Measurements from ENCODE around the gene CDH2.

The CDH2 gene

DNA sequence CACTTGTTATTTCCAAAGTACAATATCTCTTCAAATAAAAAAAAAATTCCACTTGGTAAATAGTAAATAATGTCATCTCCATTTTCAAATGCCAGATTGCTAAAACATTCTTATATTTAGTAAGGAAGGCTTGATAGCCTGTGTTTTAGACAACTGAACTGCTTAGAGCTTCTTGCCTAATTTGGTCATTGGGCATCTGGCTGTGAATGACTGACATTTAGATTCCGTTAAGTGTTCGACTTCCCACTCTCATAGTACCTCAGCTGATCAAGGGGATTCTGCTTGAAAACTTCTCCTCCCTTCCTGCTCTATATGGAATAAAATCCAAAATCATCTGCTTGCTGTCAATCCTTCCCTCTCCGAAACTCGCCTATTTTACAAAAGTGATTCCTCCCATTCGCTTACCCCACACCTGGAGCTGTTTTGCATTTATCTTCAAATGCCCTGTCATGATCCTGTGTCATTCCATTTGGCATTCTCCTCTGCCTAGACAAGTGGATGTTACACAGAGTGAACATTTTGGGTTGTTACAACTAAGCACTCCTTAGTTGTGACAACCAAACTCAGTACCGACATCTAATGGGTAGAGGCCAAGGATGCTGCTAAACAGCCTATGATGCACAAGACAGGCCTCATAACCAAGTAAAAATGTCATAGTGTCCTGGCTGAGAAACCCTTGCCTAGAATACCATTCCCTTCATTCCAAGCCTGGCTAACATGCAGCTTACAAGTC is 181.0 kb downstream of the CDH2 start:
- no peak for DNase-seq (ENCODE audit: low spot score)

DNA sequence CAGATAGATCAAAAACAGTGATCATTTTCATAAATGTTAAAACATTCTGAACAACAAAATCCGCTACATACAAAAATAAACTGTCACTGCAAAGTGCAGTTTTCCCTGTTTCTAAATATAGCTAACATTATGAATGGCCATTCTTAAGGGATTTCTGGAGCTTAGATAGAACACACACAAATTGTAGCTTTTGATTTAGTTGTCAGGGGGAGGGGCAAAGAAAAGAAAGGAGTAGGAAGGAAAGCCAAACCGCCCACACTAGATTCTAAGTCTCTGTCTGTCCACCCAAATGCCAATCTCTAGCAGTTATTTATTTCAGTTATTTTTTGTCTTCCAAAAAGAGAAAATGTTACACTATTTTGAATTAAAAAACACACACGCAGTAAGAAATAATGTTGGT is 182.4 kb downstream of the CDH2 start:
- no peak for DNase-seq (ENCODE audit: low spot score)

DNA sequence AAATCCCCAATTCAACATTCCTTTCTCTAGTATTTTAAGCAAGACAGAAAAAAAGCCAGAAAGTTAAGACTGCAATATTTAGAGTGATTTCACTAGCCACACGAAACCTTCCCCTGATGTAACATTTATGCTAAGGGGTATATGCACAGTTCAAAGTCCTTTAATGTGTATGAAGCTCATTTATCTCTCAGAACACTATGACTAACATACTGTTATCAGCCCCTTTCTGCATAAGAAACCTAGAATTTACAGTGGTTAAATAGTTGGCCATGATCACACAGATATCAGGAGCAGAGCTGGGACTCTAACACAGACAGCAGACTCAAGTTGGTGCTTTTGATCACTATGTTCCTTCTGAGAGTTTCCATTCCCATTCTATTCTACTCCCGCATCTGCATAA is 185.5 kb downstream of the CDH2 start:
- no peak for DNase-seq (ENCODE audit: low spot score)

DNA sequence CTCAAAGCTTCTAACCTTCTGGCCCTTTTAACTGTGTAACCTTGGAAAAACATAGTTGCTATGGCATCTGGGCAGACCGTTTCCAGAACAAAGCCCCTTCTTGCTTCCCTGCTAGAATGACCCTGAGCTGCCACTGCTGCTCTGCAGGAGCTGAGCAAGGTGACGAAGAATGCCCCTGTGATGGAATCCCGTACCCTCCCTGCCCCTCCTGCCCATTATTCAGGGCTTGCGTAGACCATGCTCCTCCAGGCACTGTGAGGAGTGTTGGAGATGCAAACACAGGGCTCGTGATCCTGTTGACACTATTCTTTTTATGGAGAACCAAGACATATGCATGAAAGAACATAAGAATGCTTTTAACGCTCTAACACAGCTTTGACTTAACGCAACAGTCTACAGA is 191.1 kb downstream of the CDH2 start:
- DNase-seq (ENCODE audit: low spot score): no peak

DNA sequence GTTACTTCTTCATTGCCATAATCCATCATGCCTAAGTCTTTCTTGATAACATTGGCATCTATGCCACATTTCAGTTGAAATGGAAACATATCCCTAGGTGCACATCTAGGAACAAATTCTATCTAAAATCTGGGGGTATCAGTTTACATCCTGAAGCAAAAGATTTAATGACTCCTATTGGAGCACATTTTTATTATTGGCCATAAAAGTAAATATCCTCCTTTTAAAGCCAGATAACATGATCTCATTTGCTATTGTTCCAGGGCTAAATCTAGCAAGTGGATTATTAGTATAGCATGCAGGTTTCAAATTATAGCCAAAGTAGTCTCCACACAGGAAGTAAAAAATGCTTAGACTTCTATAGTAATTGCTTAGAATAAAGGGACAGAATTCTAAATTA is 193.2 kb downstream of the CDH2 start:
- DNase-seq (ENCODE audit: low spot score): no peak

DNA sequence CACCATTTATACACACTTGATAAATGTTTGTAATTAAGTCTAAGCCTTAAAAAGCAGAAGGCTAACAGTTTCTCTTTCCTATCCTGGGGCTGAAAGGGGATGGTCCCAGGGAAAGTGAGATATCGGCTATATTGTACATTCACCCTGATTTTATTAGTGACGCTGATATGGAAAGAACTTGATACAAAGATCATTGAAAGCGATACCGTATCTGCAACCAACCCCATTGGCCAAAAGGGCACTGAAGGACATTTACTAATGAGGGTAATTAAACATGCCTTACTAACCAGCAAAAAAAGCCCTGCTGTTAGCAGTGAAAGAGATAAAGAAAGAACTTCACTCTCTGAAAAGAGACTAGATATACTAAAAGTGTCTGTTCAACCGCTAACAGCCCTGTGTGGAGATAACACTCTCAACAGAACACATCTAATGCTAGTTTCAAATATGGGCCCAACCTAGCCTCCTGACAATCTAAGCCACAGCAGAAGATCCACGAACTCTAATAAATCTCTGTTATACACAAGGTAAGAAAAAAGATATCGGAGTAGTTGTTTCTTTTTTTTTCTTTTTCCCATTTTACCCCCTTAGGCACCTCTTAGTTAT is 200.0 kb downstream of the CDH2 start:
- no peak for DNase-seq (ENCODE audit: low spot score)

DNA sequence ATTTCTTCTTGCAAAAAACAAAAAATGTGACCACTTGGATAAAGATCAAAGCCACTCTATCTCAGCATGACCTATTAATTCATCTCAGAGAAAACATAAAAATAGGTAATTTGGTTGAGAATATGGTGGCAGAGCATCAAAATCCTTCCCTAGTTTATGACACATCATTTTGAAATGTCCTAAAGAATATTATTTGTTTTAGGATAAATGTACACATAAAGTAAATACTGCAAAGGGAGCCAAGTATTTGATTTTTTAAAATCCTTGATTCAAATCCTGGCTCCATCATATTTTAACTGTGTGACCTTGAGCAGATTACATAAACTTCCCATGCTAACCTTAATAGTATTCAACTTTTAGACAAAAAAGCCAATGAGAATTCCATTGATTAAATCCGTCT is 206.6 kb downstream of the CDH2 start:
- DNase-seq (ENCODE audit: low spot score): no peak

DNA sequence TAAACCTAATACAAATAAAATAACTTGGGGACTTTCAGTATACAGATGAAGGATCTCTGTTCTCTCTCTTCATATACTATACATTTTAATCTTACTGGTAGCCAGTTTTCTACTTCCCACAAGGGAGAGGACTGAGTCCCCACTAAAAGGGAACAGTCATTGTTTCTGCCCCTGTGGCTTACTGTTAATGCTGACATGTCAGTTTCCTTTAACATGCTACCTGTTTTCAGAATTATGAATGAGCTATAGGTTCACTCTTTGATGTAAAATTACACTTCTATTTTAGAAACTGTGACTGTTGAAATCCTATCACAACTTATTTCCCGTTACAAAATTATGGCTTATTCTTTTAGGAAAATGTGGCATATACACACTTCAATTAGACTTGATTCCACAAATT is 207.7 kb downstream of the CDH2 start:
- no peak for DNase-seq (ENCODE audit: low spot score)

DNA sequence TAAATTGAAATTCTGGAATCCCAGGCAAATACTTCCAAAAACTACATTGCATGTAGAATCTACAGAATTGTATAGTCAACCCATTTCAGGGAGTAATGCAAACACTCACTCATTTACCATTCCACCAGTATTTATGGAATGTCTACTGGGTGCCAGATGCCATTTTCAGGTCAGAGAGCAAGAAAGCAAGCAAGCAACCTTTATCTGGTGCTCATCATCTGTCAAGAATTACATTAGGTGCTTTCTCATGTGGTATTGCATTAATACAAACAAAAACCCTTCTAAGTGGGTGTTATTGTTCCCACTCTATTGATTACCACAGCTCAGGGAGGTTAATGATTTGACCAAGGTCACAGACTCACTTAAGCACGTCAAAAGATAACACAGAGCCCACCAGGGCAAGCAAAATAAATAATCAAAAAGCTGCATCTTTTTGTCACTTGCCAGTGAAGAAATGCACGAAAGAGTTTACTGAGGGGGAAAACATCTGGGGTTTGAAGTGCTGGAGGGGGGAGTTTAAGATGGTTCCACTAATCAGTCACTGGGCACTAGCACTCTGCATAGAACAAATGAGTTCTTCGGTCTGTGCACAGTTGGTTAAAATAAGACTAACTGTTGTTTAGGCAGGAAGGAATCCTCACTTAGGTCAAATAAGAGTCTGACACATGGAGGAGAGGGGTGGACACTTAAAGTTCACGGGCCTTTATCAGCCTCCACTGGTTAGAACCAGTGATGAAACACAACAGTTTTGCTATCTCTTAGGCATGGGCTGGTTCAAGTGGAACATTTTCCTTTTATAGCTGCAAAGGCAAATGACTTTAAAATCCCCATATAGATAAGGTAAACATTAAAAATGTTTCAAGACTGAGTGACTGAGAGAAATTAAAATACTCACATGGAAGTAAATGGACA is 208.8 kb downstream of the CDH2 start:
- peak; percentile 6 for DNase-seq (ENCODE audit: low spot score)

DNA sequence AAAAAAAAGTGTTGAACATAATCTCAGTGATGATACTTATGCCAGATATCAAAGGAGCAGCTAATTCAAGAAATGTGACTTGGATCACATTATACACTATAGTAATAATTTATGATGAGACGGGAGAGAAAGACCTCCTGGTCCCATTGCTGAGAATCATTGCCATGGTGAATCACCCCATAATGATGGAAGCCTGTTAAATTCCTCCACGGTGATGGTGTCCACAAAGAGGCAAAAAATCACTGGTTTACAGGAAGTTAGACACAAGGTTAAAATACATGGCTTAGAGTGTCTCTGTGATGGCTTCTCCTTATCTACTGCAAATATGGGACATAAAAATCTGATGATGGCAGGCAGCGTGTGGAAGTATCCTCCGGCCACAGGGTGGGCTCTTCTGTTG is 210.0 kb downstream of the CDH2 start:
- no peak for DNase-seq (ENCODE audit: low spot score)

DNA sequence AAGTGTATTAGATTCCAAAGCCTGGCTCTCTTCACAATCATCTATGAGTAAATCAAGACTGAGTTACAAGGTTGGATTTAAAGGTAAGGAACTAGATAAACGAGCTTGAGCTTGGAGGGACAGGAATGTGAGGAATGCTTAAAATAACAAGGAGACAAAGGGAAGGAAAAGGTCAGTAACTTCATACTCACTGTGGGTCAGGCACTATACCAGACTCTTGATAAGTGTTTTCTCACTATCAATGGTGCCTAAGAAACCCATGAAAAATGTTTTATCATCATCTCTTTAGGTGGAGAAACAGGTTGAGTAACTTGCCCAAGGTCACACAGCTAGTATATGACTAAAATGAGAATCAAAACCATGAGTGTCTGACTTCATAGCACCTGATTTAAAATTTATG is 212.1 kb downstream of the CDH2 start:
- no peak for DNase-seq (ENCODE audit: low spot score)

DNA sequence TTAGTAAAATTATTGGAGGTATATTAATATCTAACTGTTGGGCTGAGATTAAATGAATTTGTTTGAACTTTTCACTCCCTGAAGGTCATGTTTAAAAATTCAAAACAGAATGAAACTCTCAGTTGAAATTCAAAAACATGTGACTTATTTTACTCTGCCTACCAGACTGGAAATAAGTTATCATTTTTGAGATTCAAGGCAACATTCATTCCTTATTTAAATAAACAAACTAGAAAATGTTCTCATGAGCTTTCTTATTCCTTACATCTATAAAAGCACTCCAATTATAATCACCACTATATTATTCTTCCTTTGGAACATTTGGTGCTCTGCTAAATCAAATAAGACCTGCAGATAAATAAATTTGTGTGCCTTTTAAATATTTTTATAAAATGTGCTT is 217.8 kb downstream of the CDH2 start:
- DNase-seq (ENCODE audit: low spot score): no peak

DNA sequence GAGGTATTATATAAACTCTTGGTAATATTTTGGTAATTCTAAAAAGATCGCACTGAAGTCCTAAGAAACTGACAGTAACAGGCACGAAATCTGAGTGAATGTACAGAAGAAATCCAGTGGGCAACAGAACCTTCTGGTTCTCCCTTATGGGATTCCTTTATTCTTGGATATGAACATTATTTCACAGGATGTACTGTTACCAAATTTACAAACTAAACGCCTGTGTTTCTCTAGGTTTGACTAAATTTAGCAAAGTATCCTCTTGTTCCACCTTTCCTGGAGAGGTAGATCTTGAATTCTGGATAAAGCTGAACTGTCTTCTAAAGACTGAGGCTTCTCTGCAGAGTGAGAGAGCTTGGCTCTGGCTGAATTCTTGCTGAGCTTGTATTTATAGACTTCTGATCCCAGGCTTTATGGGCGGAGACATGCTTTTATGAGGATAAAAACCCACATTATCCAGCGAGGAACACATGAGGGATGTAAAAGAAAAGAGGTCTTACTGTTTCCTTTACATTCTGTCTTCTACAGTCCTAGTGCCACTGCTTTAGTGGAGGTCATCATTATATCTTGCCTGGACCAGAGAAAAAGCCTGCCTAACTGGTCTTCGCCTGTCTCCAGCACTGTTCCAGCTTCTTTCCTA is 220.8 kb downstream of the CDH2 start:
- DNase-seq (ENCODE audit: low spot score): no peak

DNA sequence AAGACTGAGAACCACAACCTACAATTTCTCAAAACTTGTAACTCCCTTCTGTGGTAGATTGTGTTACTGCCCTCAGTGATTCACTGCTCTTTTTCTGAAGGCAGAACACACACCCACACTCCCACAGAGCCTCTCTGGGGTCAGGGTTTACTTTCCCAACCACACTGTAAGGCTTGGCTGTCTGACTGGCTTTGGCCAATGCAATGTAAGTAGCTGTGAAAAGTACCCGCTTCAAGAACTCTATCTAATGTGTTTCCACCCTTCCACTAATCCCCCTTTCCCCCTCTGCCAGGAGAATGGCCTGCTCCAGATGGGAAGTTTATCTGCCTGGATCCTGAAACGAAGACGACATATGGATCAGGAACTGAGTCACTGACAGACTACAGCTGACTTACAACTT is 222.7 kb downstream of the CDH2 start:
- peak; percentile 36 for DNase-seq (ENCODE audit: low spot score)

DNA sequence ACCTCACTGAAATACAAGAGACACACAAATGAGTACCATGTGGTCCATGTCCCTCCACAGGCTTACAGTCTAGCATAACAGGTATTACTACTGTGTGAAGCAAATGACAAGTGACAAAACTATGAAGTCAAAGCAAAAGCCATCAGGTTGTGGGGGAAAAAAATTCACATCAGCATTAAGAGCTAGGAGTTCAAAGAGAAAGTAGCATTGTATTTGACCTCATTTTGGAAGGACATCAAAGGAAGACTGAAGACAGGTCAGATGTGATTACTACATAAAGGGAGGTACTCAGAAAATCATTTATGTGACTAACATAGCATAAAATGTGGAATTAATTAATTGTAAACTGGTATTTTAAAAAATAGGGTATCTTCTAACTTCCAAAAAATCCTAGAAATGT is 224.2 kb downstream of the CDH2 start:
- no peak for DNase-seq (ENCODE audit: low spot score)

DNA sequence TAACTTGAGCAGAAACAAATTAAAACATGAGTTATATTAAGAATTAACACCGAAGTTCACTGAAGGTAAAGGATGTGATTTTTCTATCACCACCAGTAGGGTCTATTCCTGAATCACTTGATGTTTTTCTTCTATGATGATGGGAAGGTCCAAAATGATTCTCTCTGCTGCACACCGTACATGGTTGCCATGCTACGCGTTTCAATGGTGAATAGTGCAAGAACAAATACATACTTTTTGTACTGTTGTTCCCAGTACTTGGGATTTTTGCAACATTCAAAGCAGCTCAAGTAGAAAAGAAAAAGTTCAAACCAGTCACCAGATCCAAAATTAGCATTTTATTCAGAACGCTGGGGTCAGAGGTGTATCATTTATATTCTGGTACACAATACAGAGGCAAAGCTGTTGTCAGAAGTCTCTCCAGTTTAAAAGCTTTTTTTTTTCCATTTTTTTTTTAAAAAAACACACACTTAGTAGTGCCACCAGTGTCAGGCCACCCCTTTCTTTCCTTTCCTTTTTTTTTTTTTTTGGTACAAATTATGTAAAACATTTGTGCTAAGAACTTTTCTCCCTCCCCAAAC is 226.2 kb downstream of the CDH2 start:
- no peak for DNase-seq (ENCODE audit: low spot score)

DNA sequence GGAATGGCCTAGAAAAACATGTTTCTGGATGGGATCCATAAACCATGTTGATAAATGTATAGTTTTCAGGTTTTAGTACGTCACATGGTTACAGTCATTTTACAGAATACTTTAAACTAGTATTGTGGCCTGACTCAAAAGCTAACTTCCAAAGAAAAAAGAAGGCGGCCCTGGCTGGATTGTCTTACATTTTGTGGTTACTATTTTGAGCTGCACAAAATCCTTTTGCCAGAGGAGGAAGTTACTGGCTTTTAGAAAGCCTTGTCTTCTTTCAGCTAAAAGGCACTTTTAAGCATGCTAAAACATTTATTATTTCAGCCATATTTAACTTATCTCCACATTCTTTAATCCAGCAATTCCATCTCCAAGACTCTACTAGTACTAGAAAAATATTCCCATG is 227.9 kb downstream of the CDH2 start:
- no peak for DNase-seq (ENCODE audit: low spot score)

DNA sequence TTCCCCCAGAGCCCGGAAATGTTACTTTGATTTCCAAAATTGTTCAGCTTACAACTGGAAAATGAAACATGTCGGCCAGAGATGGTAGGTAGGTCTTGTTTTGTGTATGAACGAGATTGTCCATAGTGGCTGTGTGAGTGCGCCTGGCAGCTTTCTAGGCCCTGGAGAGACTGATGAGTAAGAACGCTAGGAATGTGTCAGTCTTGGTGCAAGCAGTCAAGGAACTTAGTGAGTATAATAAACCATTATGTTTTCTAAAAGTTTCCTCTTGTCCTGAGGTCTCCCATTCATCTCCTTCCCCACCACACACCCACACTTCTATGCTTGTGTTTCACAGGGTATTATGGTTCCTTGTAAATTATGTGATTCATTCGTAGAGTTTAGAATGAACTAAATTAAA is 234.2 kb downstream of the CDH2 start:
- DNase-seq (ENCODE audit: low spot score): no peak

DNA sequence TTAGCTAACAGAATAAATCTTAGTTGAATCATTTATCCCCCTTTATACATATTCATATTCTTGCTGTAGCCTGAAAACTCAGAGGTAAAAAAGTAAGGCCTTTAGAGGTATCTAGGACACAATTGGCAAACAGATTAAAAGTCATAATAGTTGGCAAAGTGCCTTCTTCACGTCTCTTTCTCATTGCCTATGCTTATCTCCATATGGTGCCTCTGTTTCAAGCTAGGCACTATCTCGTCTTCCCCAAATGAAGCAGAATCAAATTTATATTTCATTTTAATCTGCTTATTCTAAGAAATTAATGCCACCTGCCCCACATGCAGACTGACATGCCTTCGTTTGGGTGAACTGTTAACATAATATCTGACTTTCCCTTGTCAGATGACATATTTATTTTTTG is 245.4 kb downstream of the CDH2 start:
- DNase-seq (ENCODE audit: low spot score): no peak

DNA sequence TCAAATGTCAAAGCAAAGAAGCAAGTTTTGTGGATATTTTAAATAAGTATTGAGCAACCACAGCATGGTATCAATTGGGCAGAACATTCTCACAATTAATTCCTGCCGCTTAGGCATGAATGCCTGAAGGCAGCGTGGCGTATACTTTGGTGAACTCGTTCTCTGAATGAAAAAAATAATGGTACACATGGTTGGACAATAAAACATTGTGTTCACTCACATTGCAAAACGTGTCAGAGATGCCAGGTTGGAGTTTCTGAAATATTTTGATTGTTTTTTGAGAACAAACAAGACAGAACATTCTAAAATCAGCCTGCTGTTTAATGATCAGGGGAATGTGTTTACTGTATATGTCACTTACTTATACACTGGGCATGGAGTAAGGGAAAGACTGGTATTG is 254.2 kb downstream of the CDH2 start:
- no peak for DNase-seq (ENCODE audit: low spot score)

DNA sequence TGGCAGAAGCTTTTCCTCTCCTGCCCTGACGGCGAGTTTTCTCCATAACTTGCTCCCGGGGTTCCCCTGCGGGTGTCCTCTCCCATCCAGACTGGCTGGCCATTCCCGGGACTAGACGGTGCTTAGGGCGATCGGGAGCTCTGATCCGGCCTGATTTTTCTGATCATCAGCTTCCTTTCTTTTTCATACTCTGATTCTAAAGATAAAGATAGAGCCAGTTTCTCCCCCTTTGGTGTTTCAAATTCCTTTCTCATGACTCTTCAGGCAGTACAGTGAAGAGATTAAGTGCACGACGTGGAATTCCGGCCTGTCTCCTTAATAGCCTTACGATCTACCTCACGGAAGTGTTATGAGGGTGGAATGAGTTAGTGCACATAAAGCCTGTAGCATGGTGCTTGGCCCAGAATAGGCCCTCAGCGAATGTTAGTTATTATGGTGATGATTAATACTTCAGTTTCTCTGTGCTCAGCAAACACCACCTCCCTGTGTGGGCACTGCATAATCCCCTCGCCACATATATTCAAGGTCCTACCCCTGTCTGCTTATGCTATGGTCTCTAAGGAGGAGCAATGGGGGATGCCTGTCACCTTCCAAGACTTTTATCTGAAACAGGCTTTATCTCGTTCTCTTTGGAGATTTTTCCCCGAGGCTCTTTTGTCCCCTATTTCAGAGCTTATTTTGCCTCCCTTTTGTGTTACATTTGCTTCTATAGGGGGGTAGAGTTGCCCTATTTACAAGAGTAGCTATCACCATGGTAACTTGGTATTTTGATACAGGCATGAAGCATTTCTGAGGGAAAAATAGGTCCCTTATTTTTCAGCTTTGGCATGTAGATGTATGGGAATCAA is 254.8 kb downstream of the CDH2 start:
- DNase-seq (ENCODE audit: low spot score): peak; percentile 23

Data from GM03348 (cell line).